GM12878 (cell line): ENCODE results near the gene OSGEP. TPM values are rescaled to one million over a fixed set of nuclear protein-coding genes. Genes with fewer than 3 reads are reported as not detected.

Experiments
- DPF2 ChIP-seq: fragments of 450-650 bp; IDR thresholded peaks from 2 replicates; pipeline ENCODE4 v1.6.1; 2017; ENCODE audit warnings: mild to moderate bottlenecking
- FOXM1 ChIP-seq: IDR thresholded peaks from 2 replicates; pipeline ENCODE4 v1.6.1; 2012; ENCODE audit warnings: low read depth, mild to moderate bottlenecking, inconsistent platforms, low read length, moderate library complexity
- GABPA ChIP-seq: IDR thresholded peaks from 2 replicates; pipeline ENCODE4 v1.6.1; 2014; ENCODE audit warnings: antibody characterized with exemption, low read depth, mild to moderate bottlenecking, inconsistent platforms
- GATAD2B ChIP-seq: fragments of 450-650 bp; conservative IDR thresholded peaks from 2 replicates; pipeline ENCODE4 v1.6.1; 2017; ENCODE audit warnings: low read depth, mild to moderate bottlenecking, moderate library complexity
- HDAC6 ChIP-seq: fragments of 200-600 bp; sonication (generic); IDR thresholded peaks from one replicate; pipeline ENCODE4 v1.8.0; 2017; ENCODE audit warnings: antibody characterized with exemption; ENCODE audit not compliant: unreplicated experiment
- IKZF1 ChIP-seq: fragments of 450-650 bp; conservative IDR thresholded peaks from 2 replicates; pipeline ENCODE4 v1.6.1; 2017; ENCODE audit warnings: antibody characterized with exemption, mild to moderate bottlenecking
- JUNB ChIP-seq: IDR thresholded peaks from 2 replicates; pipeline ENCODE4 v1.6.1; 2016; ENCODE audit warnings: antibody characterized with exemption, mild to moderate bottlenecking
- KLF5 ChIP-seq: fragments of 450-650 bp; IDR thresholded peaks from 2 replicates; pipeline ENCODE4 v1.6.1; 2014; ENCODE audit warnings: mild to moderate bottlenecking; ENCODE audit not compliant: partially characterized antibody
- MEF2A ChIP-seq: IDR thresholded peaks from 2 replicates; pipeline ENCODE4 v1.6.1; 2011; ENCODE audit warnings: low read depth, mild to moderate bottlenecking, low read length, moderate library complexity; ENCODE audit not compliant: insufficient read depth
- MYC ChIP-seq: IDR thresholded peaks from 2 replicates; pipeline ENCODE4 v1.6.1; 2011; ENCODE audit warnings: mild to moderate bottlenecking, low read length, moderate library complexity, inconsistent platforms; ENCODE audit not compliant: insufficient read depth, insufficient replicate concordance, insufficient read length, severe bottlenecking
- NFYB ChIP-seq: IDR thresholded peaks from 2 replicates; pipeline ENCODE4 v1.6.1; 2011; ENCODE audit warnings: low read depth, mild to moderate bottlenecking, low read length, improper control_type of control experiment, moderate library complexity; ENCODE audit not compliant: insufficient read depth
- NR2C1 ChIP-seq: fragments of 450-650 bp; IDR thresholded peaks from 2 replicates; pipeline ENCODE4 v1.6.1; 2017; ENCODE audit warnings: antibody characterized with exemption, mild to moderate bottlenecking, moderate library complexity
- PML ChIP-seq: IDR thresholded peaks from 2 replicates; pipeline ENCODE4 v1.6.1; 2012; ENCODE audit warnings: low read length, inconsistent platforms
- POU2F2 ChIP-seq: IDR thresholded peaks from 3 replicates; pipeline ENCODE4 v1.6.1; 2011; ENCODE audit warnings: low read depth, mild to moderate bottlenecking, low read length, borderline replicate concordance
- PRDM15 ChIP-seq: fragments of 450-650 bp; formaldehyde crosslinking; IDR thresholded peaks from 2 replicates; pipeline ENCODE4 v1.4.0; 2020; ENCODE audit warnings: mild to moderate bottlenecking, moderate library complexity
- SIN3A ChIP-seq: IDR thresholded peaks from 2 replicates; pipeline ENCODE4 v1.6.1; 2012; ENCODE audit warnings: low read depth, low read length, improper control_type of control experiment
- SMAD1 ChIP-seq: fragments of 450-650 bp; IDR thresholded peaks from 2 replicates; pipeline ENCODE4 v1.6.1; 2018; ENCODE audit warnings: mild to moderate bottlenecking, low read depth; ENCODE audit not compliant: partially characterized antibody
- SMAD5 ChIP-seq: IDR thresholded peaks from 2 replicates; pipeline ENCODE4 v1.6.1; 2016; ENCODE audit warnings: antibody characterized with exemption, low read depth
- SREBF1 ChIP-seq: IDR thresholded peaks from 2 replicates; pipeline ENCODE4 v1.6.1; 2012; ENCODE audit warnings: mild to moderate bottlenecking, low read length
- TCF12 ChIP-seq: IDR thresholded peaks from 2 replicates; pipeline ENCODE4 v1.6.1; 2011; ENCODE audit warnings: low read depth, mild to moderate bottlenecking, low read length
- TCF3 ChIP-seq: IDR thresholded peaks from 2 replicates; pipeline ENCODE4 v1.6.1; 2012; ENCODE audit warnings: low read depth, mild to moderate bottlenecking, low read length, borderline replicate concordance; ENCODE audit not compliant: insufficient read depth
- WRNIP1 ChIP-seq: IDR thresholded peaks from 2 replicates; pipeline ENCODE4 v1.6.1; 2011; ENCODE audit warnings: low read depth, low read length, improper control_type of control experiment, borderline replicate concordance
- ZNF24 ChIP-seq: fragments of 450-650 bp; IDR thresholded peaks from 2 replicates; pipeline ENCODE4 v1.6.1; 2017; ENCODE audit warnings: antibody characterized with exemption, mild to moderate bottlenecking
- ZNF274 ChIP-seq: IDR thresholded peaks from one replicate; pipeline ENCODE4 v1.8.0; 2011; ENCODE audit not compliant: insufficient read length, insufficient read depth
- ZZZ3 ChIP-seq: IDR thresholded peaks from 2 replicates; pipeline ENCODE4 v1.6.1; 2011; ENCODE audit warnings: low read depth; ENCODE audit not compliant: control insufficient read depth, insufficient read length
- polyA plus RNA-seq, 11 experiments: library from polyadenylated mRNA; depleted of rRNA in 4 of 11; unstranded in 6 of 11; stranded (reverse) in 5 of 11; fragments of >200 nt; fragmentation: Nextera tagmentation in 4 of 11; fragmentation: Illumina TruSeq in 1 of 11; extraction: Ambion mirVana in 4 of 11; extraction: Trizol in 1 of 11; gene quantifications; 1 replicate in 1 of 11; 2 replicates in 10 of 11; pipeline versions ENCODE4 v1.2.1 to v1.2.3, GENCODE V29; 2011 to 2016; ENCODE audit warnings: inconsistent platforms in 2 of 11, missing spikeins in 2 of 11, low read depth in 1 of 11
- total RNA-seq, 4 experiments: library from RNA; depleted of rRNA in 3 of 4; stranded (reverse); fragments of >200 nt in 3 of 4; fragmentation: Illumina TruSeq in 1 of 4; extraction: Trizol in 1 of 4; gene quantifications; 2 replicates each; pipeline versions ENCODE4 v1.2.1 to v1.2.3, GENCODE V29; 2013 to 2021
- TF ChIP-seq, protein P1 (sequence below): IDR thresholded peaks from 2 replicates; pipeline ENCODE4 v1.6.1; 2012; ENCODE audit warnings: low read length, inconsistent platforms

OSGEP gene
- total and polyA plus RNA-seq, 10 of the 15 experiments (the other 5 are each of a cell fraction or from before 2014, with no cell fraction given) = 47.8 to 88.9 (median 52.8) TPM

GRCh38 chr14:20455355-20456300 lies 1.0 kb upstream of the OSGEP start (continued):
- no peak for TF ChIP-seq NFYB
- no peak for TF ChIP-seq ZNF274
- TF ChIP-seq PML = no peak
- TF ChIP-seq TCF3 = 0 out of 2 replicates have a peak, but pooled peaks have one; percentile 18
- TF ChIP-seq JUNB = no peak
- TF ChIP-seq, protein P1, sequence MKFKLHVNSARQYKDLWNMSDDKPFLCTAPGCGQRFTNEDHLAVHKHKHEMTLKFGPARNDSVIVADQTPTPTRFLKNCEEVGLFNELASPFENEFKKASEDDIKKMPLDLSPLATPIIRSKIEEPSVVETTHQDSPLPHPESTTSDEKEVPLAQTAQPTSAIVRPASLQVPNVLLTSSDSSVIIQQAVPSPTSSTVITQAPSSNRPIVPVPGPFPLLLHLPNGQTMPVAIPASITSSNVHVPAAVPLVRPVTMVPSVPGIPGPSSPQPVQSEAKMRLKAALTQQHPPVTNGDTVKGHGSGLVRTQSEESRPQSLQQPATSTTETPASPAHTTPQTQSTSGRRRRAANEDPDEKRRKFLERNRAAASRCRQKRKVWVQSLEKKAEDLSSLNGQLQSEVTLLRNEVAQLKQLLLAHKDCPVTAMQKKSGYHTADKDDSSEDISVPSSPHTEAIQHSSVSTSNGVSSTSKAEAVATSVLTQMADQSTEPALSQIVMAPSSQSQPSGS = 0 out of 2 replicates have a peak, but pooled peaks have one; percentile 9
- TF ChIP-seq KLF5 = no peak
- TF ChIP-seq HDAC6 = no peak
- no peak for TF ChIP-seq ZZZ3
- no peak for TF ChIP-seq POU2F2
- no peak for TF ChIP-seq IKZF1
- no peak for TF ChIP-seq DPF2
- TF ChIP-seq SREBF1 = no peak
- no peak for TF ChIP-seq ZNF24
- peak; percentile 9; the same call in 1 of the 2 replicates for TF ChIP-seq SMAD5
- TF ChIP-seq GATAD2B = no peak
- no peak for TF ChIP-seq NR2C1
- no peak for TF ChIP-seq TCF12
- TF ChIP-seq SIN3A = no peak
- TF ChIP-seq PRDM15 (CRISPR knock-in tag) = no peak
- peak; percentile 8; the same call in 1 of the 2 replicates for TF ChIP-seq FOXM1
- TF ChIP-seq GABPA = no peak
- TF ChIP-seq MYC = no peak
- TF ChIP-seq MEF2A = no peak
- TF ChIP-seq SMAD1 = peak; percentile 63
- no peak for TF ChIP-seq WRNIP1
